ENCODE results near the gene KRT16. TPM values are rescaled to one million over a fixed set of nuclear protein-coding genes. Genes with fewer than 3 reads are reported as not detected.

The KRT16 gene
- total and polyA plus RNA-seq, 8 donors: 1.1 to 32.8 (median 1.3) TPM; not detected in 5

DNA sequence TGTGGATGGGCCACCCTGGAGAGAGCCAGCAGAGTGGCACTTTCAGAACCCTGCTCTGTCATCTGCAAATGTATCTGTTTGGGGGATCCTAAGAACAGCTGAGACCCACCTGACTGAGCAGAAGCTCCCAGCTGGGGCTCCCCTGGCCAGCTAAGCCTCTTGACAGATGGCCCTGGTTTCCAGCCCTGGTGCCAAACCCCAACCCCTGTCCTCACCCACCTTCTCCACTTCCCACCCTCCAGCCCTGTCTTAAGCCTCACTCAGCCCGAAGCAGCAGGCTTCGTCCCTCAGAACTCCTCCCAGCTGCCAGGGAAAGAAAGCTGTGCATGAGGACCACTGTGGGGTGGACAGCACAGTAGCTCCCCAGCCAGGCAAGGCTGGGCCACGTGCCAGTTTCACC lies 37.2 kb downstream of the KRT16 start:
- Histone ChIP-seq H3K36me3 (no peaks in the 10 kb centered on the region), H3K27ac (no peak overlapping the region), H3K4me3 (no peak overlapping the region), H3K27me3 (peaks cover 0 to 86% (median 18%) of the 10 kb centered on the region in 3 donors), H3K9me3 (no peaks in the 10 kb centered on the region), H3K4me1 (no peaks in the 10 kb centered on the region)
- no peak for DNase-seq
- intact Hi-C loops (cut with DNase I; ENCODE audit: low total_unique reads): no loop called here
- TF ChIP-seq EP300 (IDR thresholded peaks at IDR 0.05) (no peak), POLR2AphosphoS5 (IDR thresholded peaks at IDR 0.05) (no peak), POLR2A (IDR thresholded peaks at IDR 0.05) (no peak)
- TF ChIP-seq, protein P1, sequence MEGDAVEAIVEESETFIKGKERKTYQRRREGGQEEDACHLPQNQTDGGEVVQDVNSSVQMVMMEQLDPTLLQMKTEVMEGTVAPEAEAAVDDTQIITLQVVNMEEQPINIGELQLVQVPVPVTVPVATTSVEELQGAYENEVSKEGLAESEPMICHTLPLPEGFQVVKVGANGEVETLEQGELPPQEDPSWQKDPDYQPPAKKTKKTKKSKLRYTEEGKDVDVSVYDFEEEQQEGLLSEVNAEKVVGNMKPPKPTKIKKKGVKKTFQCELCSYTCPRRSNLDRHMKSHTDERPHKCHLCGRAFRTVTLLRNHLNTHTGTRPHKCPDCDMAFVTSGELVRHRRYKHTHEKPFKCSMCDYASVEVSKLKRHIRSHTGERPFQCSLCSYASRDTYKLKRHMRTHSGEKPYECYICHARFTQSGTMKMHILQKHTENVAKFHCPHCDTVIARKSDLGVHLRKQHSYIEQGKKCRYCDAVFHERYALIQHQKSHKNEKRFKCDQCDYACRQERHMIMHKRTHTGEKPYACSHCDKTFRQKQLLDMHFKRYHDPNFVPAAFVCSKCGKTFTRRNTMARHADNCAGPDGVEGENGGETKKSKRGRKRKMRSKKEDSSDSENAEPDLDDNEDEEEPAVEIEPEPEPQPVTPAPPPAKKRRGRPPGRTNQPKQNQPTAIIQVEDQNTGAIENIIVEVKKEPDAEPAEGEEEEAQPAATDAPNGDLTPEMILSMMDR (IDR thresholded peaks at IDR 0.05): no peak
- WGBS, 5 donors: 40 to 74% (median 63%) methylated on average over 3 of the region's 3 CpGs

DNA sequence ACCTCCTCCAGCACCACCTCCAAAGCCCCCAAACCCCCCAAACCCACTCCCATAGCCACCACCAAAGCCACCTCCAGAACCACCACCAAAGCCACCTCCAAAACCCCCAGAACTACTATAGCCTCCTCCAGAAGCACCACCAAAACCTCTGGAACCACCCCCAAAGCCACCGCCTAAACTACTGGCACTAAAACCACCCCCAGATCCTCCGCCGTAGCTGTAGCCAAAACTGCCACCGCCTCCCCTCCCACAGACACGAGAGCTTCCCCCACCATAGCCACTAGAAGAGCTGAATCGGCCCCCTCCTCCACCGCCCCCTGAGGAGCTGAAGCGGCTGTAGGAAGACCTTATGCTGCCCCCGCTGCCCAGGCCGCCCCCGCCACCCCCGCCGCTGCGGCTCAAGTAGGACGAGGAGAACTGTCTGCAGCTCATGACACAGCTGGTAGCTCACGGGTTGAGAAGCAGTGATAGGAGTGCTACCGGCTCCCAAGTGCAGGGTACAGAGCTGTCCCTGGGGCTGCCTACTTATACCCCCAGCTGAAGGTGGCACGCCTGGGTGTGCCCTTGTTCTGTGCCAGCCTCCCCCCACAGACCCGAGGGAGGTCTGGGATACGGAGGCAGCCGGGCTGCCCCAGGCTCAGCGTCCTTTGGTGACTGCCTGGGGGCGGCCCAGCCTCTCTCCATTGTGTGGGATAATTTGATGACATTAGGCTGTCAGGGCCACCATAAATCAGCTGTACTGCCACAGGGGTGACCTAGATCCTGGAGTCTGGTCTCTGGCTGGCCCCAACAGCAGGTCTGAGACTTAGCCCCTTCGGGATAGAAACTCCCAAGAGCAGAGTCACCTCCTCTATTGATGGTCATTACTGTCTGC lies 40.8 kb downstream of the KRT16 start, which contains the start of gene KRT9:
KRT9 (minus strand) TSS at position 499 of the 874 bp plus-strand sequence; CDS start at position 432, 67 bp downstream.
- TF ChIP-seq, protein P1 (IDR thresholded peaks at IDR 0.05): no peak
- TF ChIP-seq EP300 (IDR thresholded peaks at IDR 0.05): no peak
- no peak for TF ChIP-seq POLR2AphosphoS5 (IDR thresholded peaks at IDR 0.05)
- TF ChIP-seq POLR2A (IDR thresholded peaks at IDR 0.05): no peak
- H3K27ac ChIP-seq: no peak within 1 kb of the TSS
- no peak within 1 kb of the TSS for H3K4me3 ChIP-seq
- DNase-seq: no peak
- peaks cover 0 to 6% (median 0%) of the 10 kb centered on the region in 4 donors for H3K9me3 ChIP-seq
- no peaks in the 10 kb centered on the region for H3K36me3 ChIP-seq
- H3K4me1 ChIP-seq: no peaks in the 10 kb centered on the region
- H3K27me3 ChIP-seq: peaks cover 0 to 76% (median 18%) of the 10 kb centered on the region in 3 donors
- intact Hi-C loops (cut with DNase I; ENCODE audit: low total_unique reads): no loop called here
- 64 to 75% (median 71%) methylated on average over 17 to 24 of the region's 24 CpGs for WGBS, 5 donors

DNA sequence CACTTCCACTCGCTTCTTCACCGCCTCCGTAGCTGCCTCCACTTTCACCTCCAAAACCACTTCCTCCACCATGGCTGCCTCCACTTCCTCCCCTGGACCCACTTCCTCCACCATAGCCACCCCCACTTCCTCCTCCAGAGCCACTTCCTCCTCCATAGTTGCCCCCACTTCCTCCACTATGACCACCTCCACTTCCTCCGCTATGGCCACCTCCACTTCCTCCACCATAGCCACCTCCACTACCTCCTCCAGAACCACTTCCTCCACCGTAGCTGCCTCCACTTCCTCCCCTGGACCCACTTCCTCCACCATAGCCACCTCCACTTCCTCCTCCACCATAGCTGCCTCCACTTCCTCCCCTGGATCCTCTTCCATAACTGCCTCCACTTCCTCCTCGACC lies 45.2 kb downstream of the KRT16 start:
- no peaks in the 10 kb centered on the region for H3K36me3 ChIP-seq
- H3K9me3 ChIP-seq: peaks cover 0 to 6% (median 0%) of the 10 kb centered on the region in 4 donors
- H3K4me1 ChIP-seq: no peaks in the 10 kb centered on the region
- H3K27me3 ChIP-seq: peaks cover 0 to 64% (median 13%) of the 10 kb centered on the region in 3 donors
- intact Hi-C loops (cut with DNase I; ENCODE audit: low total_unique reads): no loop called here
- no peak overlapping the region for H3K27ac ChIP-seq
- TF ChIP-seq, protein P1 (IDR thresholded peaks at IDR 0.05): no peak
- TF ChIP-seq POLR2AphosphoS5 (IDR thresholded peaks at IDR 0.05) (no peak), EP300 (IDR thresholded peaks at IDR 0.05) (no peak), POLR2A (IDR thresholded peaks at IDR 0.05) (no peak)
- H3K4me3 ChIP-seq: no peak overlapping the region
- WGBS, 5 donors: 78 to 85% (median 81%) methylated on average over 6 of the region's 6 CpGs
- DNase-seq: no peak

DNA sequence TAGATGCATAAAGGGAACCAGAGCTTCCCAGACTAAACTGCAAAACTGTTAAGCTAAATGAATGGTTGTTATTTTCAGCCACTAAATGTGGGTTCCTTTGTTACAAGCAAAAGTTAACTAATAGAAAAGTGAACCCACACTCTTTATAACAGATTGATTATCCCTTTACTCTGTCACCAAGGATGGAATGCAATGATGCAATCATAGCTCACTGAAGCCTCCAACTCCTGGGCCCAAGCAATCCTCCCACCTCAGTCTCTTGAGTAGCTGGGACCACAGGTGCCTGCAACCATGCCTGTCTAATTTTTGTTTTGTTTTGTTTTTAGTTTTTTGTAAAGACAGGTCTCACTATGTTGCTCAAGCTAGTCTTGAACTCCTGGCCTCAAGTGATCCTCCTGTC lies 47.2 kb downstream of the KRT16 start:
- Histone ChIP-seq H3K27ac (no peak overlapping the region), H3K4me3 (no peak overlapping the region), H3K4me1 (no peaks in the 10 kb centered on the region), H3K9me3 (peaks cover 0 to 6% (median 0%) of the 10 kb centered on the region in 4 donors), H3K27me3 (peaks cover 0 to 62% (median 5%) of the 10 kb centered on the region in 3 donors), H3K36me3 (no peaks in the 10 kb centered on the region)
- TF ChIP-seq POLR2AphosphoS5 (IDR thresholded peaks at IDR 0.05): no peak
- DNase-seq: no peak
- intact Hi-C loops (cut with DNase I; ENCODE audit: low total_unique reads): no loop called here

Measured in stomach (tissue), 9 donors.